KMS-11 (cell line): Measurements from ENCODE around the gene IARS2.

ENCODE experiments used
- H2AFZ ChIP-seq: fragments of 200-600 bp; sonication (generic); 2 replicates; pipeline ENCODE4 v1.6.1; 2016; ENCODE audit warnings: antibody characterized with exemption, mixed run types, low read depth
- H3K27ac ChIP-seq: fragments of 200-600 bp; sonication (generic); 2 replicates; pipeline ENCODE4 v1.6.1; 2016; ENCODE audit warnings: mild to moderate bottlenecking, mixed run types
- H3K27me3 ChIP-seq: fragments of 200-600 bp; sonication (generic); 2 replicates; pipeline ENCODE4 v1.6.1; 2017; ENCODE audit warnings: mild to moderate bottlenecking, low read depth, mixed run types, moderate library complexity; ENCODE audit not compliant: insufficient read depth
- H3K36me3 ChIP-seq: fragments of 200-600 bp; sonication (generic); 2 replicates; pipeline ENCODE4 v1.6.1; 2017; ENCODE audit warnings: mild to moderate bottlenecking, mixed run types; ENCODE audit not compliant: insufficient read depth
- H3K4me1 ChIP-seq: fragments of 200-600 bp; sonication (generic); 2 replicates; pipeline ENCODE4 v1.6.1; 2016; ENCODE audit warnings: mild to moderate bottlenecking, low read depth, mixed run types; ENCODE audit not compliant: poor library complexity, severe bottlenecking
- H3K4me2 ChIP-seq: fragments of 200-600 bp; sonication (generic); 2 replicates; pipeline ENCODE4 v1.7.0; 2016; ENCODE audit warnings: mild to moderate bottlenecking, mixed run types
- H3K4me3 ChIP-seq: fragments of 200-600 bp; sonication (generic); IDR thresholded peaks from 2 replicates; pipeline ENCODE4 v1.6.1; 2017; ENCODE audit warnings: low read depth, low read length, mixed read lengths; ENCODE audit not compliant: insufficient read depth
- H3K79me2 ChIP-seq: fragments of 200-600 bp; sonication (generic); 2 replicates; pipeline ENCODE4 v1.6.1; 2016; ENCODE audit warnings: low read depth, mixed run types; ENCODE audit not compliant: insufficient read depth
- H3K9ac ChIP-seq: fragments of 200-600 bp; sonication (generic); 2 replicates; pipeline ENCODE4 v1.6.1; 2016; ENCODE audit warnings: mild to moderate bottlenecking, mixed run types
- H4K20me1 ChIP-seq: fragments of 200-600 bp; sonication (generic); 2 replicates; pipeline ENCODE4 v1.6.1; 2016; ENCODE audit warnings: mild to moderate bottlenecking, mixed run types; ENCODE audit not compliant: insufficient read depth
- CTCF ChIP-seq: fragments of 200-600 bp; sonication (generic); conservative IDR thresholded peaks from 2 replicates; pipeline ENCODE4 v1.6.1; 2017; ENCODE audit warnings: low read depth, mild to moderate bottlenecking, antibody characterized with exemption, low read length, moderate library complexity, mixed read lengths

The IARS2 gene

GRCh38 chr1:220149742-220150141 is 55.8 kb downstream of the IARS2 start:
- H4K20me1 ChIP-seq = no peaks in the 10 kb centered on the region
- no peaks in the 10 kb centered on the region for H3K4me1 ChIP-seq
- no peaks in the 10 kb centered on the region for H3K79me2 ChIP-seq
- no peak overlapping the region for H3K9ac ChIP-seq
- no peak overlapping the region for H2AFZ ChIP-seq
- H3K27me3 ChIP-seq = no peaks in the 10 kb centered on the region
- TF ChIP-seq CTCF = no peak
- no peaks in the 10 kb centered on the region for H3K36me3 ChIP-seq
- no peak overlapping the region for H3K4me2 ChIP-seq
- no peak overlapping the region for H3K27ac ChIP-seq
- H3K4me3 ChIP-seq = no peak overlapping the region

GRCh38 chr1:220151454-220151853 is 57.5 kb downstream of the IARS2 start:
- H3K27ac ChIP-seq = no peak overlapping the region
- H3K9ac ChIP-seq = no peak overlapping the region
- H3K27me3 ChIP-seq = no peaks in the 10 kb centered on the region
- H3K4me3 ChIP-seq = no peak overlapping the region
- TF ChIP-seq CTCF = no peak
- H3K36me3 ChIP-seq = no peaks in the 10 kb centered on the region; the same call in 1 of the 2 replicates
- H3K79me2 ChIP-seq = no peaks in the 10 kb centered on the region
- no peaks in the 10 kb centered on the region for H3K4me1 ChIP-seq
- no peak overlapping the region for H2AFZ ChIP-seq
- H4K20me1 ChIP-seq = no peaks in the 10 kb centered on the region
- no peak overlapping the region for H3K4me2 ChIP-seq

GRCh38 chr1:220153147-220153546 is 59.2 kb downstream of the IARS2 start:
- no peak overlapping the region for H3K27ac ChIP-seq
- no peak overlapping the region for H2AFZ ChIP-seq
- H3K4me1 ChIP-seq = no peaks in the 10 kb centered on the region
- TF ChIP-seq CTCF = no peak
- no peaks in the 10 kb centered on the region; the same call in 1 of the 2 replicates for H3K36me3 ChIP-seq
- H4K20me1 ChIP-seq = no peaks in the 10 kb centered on the region
- H3K4me3 ChIP-seq = no peak overlapping the region
- H3K9ac ChIP-seq = no peak overlapping the region
- no peak overlapping the region for H3K4me2 ChIP-seq
- H3K27me3 ChIP-seq = no peaks in the 10 kb centered on the region
- no peaks in the 10 kb centered on the region for H3K79me2 ChIP-seq

GRCh38 chr1:220156620-220157146 is 62.8 kb downstream of the IARS2 start:
- Histone ChIP-seq H3K4me3 (no peak overlapping the region), H3K4me2 (no peak overlapping the region), H3K36me3 (no peaks in the 10 kb centered on the region; the same call in 1 of the 2 replicates), H3K9ac (no peak overlapping the region), H3K4me1 (no peaks in the 10 kb centered on the region), H3K27ac (no peak overlapping the region), H4K20me1 (no peaks in the 10 kb centered on the region), H3K27me3 (no peaks in the 10 kb centered on the region), H2AFZ (no peak overlapping the region), H3K79me2 (no peaks in the 10 kb centered on the region)
- no peak for TF ChIP-seq CTCF
